GM12892 (cell line): Measurements from ENCODE around the gene SUZ12.

Experiments used
- POLR2A ChIP-seq: IDR thresholded peaks from 2 replicates; pipeline ENCODE4 v1.6.1; 2011; ENCODE audit warnings: low read depth, low read length, control low read depth
- POLR2AphosphoS5 ChIP-seq: IDR thresholded peaks from 2 replicates; pipeline ENCODE4 v1.6.1; 2011; ENCODE audit warnings: low read depth, low read length, control low read depth

DNA sequence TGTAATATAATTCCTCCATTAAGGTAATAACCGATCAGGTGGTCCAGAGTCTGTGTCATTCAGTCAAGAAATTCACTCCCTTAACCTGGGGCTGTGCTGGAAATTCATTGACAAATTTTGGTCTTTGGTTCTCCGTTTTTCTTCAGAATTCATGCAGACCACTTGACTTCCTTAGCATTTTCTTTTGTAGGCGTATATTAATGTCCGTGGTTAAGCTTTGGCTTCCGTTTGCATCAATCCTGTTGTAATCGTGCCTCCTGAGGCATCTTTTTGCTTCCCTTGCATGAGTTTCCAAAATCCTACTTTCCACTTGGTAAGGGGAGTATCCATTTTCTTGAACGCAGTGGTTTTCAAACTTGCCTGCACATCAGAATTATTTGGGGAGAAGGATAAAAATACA, 79.4 kb downstream of the SUZ12 start:
- TF ChIP-seq POLR2A (no peak), POLR2AphosphoS5 (no peak)
